Measurements from ENCODE around the gene PLXND1.
A peak's percentile ranks its signal among the peaks of the same experiment; 100 is the strongest.

PLXND1 gene

DNA sequence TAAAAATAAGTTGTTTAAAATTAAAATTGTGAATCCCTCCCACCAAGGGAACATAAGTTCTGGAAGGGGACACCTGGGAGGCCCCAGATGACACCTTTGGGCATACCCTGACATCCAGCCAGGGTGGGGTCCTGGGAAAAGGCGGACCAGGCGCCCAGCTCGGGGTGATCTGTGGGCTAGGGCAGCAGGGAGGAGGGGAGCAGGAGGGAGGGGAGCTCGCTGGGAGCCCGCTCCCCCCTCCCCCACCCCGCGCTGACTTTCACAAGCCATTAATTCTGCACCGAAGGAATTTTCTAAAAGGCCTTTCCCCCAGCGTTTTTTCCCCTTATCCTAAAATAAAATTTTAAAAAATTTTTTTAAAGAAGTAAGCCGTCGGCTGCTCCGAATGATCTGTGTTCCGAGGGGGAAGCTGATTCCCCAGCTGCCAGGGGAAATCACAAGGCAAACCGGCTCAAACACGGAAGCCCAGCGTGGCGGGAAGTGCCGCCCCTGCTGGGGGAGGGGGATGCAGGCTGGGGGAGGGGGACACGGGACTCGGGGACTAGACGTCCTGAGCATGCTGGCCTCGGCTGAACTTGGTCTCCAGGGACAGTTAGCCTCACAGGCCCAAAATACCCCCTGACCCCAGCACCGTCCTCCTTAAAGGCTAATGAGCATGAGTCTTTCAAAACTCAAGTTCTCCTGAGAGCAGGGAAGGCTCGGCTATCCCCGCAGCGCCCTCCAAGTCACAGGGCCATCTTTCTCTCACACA lies 13.9 kb downstream of the PLXND1 start:
- H3K27ac ChIP-seq: peak overlapping the region; percentile 97
- H3K36me3 ChIP-seq (ENCODE audit: insufficient read depth, low read length): no peaks in the 10 kb centered on the region
- H3K9ac ChIP-seq (ENCODE audit: insufficient read length): peak overlapping the region; percentile 78
- peak overlapping the region; percentile 69 for H3K4me3 ChIP-seq
- TF ChIP-seq FOXP2 (optimal IDR thresholded peaks at IDR 0.05; ENCODE audit: control extremely low read depth, extremely low read length, insufficient read depth): no peak
- no peak for TF ChIP-seq EZH2 (IDR thresholded peaks at IDR 0.05)
- H3K9me3 ChIP-seq (ENCODE audit: low read depth, low read length): no peaks in the 10 kb centered on the region
- no peak for DNase-seq (ENCODE audit: low read depth, low spot score)

DNA sequence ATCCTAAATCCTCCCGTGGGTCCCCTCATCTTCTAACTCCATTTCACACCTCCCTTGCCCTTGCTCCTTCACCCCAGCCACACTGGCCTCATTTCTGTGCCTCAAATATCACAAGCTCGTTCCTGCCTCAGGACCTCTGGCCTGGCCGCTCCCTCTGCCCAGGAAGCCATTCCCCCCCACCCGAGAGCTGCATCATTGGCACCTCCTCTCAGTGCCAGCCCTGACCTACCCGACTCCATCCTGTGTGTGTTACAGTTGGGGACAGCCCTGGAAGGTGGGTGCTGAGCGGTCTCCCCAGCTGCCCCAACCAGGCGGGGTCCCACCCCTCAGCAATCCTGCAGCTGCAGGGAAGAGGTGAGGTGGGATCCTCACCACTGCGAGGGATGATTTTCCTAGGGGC lies 14.5 kb downstream of the PLXND1 start:
- no peaks in the 10 kb centered on the region for H3K36me3 ChIP-seq (ENCODE audit: insufficient read depth, low read length)
- peak overlapping the region; percentile 78 for H3K9ac ChIP-seq (ENCODE audit: insufficient read length)
- DNase-seq (ENCODE audit: low read depth, low spot score): no peak
- H3K9me3 ChIP-seq (ENCODE audit: low read depth, low read length): no peaks in the 10 kb centered on the region
- peak overlapping the region; percentile 69 for H3K4me3 ChIP-seq
- no peak for TF ChIP-seq FOXP2 (optimal IDR thresholded peaks at IDR 0.05; ENCODE audit: control extremely low read depth, extremely low read length, insufficient read depth)
- TF ChIP-seq EZH2 (IDR thresholded peaks at IDR 0.05): no peak
- TF ChIP-seq POLR2AphosphoS5 (IDR thresholded peaks at IDR 0.05; ENCODE audit: borderline replicate concordance, low read depth, low read length): no peak
- H3K27ac ChIP-seq: peak overlapping the region; percentile 97

DNA sequence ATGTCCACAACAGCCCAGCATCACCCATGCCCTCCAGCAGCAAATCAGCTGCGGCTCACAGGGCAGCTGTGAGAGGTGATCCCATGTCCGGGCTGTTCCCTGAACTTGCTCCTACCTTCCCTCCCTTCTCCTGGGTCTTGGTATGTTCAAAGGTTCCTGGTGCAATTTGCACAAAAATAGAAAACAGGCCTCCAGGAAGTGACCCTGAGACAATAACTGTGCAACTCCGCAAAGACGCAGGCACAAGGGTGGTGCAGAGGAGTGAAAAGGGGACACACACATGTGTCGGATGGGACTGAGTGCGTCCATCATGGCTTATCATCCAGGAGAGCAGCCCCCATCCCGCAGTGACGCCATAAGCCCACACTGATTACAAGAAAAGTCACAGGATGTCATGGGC lies 16.3 kb downstream of the PLXND1 start:
- TF ChIP-seq POLR2AphosphoS5 (IDR thresholded peaks at IDR 0.05; ENCODE audit: borderline replicate concordance, low read depth, low read length) (no peak), FOXP2 (optimal IDR thresholded peaks at IDR 0.05; ENCODE audit: control extremely low read depth, extremely low read length, insufficient read depth) (no peak), EZH2 (IDR thresholded peaks at IDR 0.05) (no peak)
- Histone ChIP-seq H3K4me3 (no peak overlapping the region), H3K36me3 (ENCODE audit: insufficient read depth, low read length) (peaks cover 4% of the 10 kb centered on the region; the same call in 1 of the 2 replicates), H3K27ac (no peak overlapping the region), H3K9me3 (ENCODE audit: low read depth, low read length) (no peaks in the 10 kb centered on the region), H3K9ac (ENCODE audit: insufficient read length) (no peak overlapping the region)
- DNase-seq (ENCODE audit: low read depth, low spot score): no peak

DNA sequence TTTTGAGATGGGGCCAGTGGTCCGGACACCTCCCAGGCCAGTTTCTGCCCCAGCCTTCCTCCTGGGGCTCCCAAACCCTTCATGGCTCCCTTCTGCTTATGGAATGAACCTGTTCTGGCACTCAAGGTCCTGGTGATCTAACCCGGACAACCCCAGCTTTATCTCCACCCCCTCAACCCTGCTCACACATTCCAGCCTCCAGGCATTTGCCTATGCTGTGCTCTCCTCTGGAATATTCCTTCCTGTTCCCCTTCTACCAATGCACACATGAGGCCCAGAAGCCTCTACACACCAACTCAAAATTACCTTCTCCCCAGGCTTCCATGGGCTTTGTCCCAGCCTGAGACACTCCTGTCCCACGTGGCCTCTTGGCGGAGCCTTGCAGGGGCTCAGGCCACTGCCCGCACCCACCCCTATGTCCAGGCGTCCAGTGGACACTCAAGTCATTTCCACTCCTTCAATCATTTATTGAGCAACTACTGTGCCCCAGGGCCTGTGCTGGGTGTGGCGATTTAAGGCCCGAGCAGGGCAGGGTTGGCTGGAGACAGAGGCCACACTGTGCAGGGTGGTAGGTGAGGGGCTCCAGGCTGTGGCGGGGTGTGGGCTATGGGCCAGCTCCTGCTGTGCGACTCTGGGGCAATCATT lies 18.8 kb downstream of the PLXND1 start:
- peak overlapping the region; percentile 59 for H3K27ac ChIP-seq
- no peak for TF ChIP-seq EZH2 (IDR thresholded peaks at IDR 0.05)
- no peak for TF ChIP-seq POLR2AphosphoS5 (IDR thresholded peaks at IDR 0.05; ENCODE audit: borderline replicate concordance, low read depth, low read length)
- TF ChIP-seq FOXP2 (optimal IDR thresholded peaks at IDR 0.05; ENCODE audit: control extremely low read depth, extremely low read length, insufficient read depth): no peak
- peaks cover 14% of the 10 kb centered on the region; the same call in 1 of the 2 replicates for H3K36me3 ChIP-seq (ENCODE audit: insufficient read depth, low read length)
- no peaks in the 10 kb centered on the region for H3K9me3 ChIP-seq (ENCODE audit: low read depth, low read length)
- no peak overlapping the region for H3K4me3 ChIP-seq
- no peak for DNase-seq (ENCODE audit: low read depth, low spot score)
- no peak overlapping the region for H3K9ac ChIP-seq (ENCODE audit: insufficient read length)

DNA sequence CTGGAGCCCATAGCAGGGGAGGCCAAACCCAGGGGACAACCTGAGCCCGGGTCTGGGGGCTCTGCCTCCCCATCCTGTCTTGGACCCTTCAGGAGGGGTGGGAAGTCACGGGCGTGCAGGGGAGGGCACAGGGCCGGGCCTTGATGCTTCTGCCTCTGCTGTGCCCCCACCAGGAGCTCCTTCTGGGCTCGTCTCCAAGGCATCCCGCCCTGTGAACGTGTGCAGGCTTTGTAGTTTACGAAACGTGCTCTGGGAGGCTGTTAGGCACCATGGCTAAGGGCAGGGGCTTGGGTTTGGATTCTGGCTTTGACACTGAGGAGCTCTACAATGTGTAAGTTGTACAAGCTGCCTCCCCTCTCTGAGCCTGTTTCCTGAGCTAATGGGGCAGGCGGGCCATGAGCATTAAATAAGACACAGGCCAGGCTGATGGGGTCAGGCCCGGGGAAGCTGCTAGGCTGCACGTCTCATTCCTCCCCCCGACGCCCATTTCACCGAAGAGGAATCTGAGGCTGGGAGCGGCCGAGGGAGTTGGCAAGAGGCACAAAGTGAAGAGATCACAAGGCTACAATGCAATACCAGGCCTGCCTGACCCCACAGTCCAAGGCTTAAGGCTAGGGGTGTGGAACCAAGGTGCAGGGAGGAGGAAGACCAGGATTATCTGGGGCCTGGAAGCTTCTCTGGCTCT lies 19.6 kb downstream of the PLXND1 start:
- no peak overlapping the region for H3K9ac ChIP-seq (ENCODE audit: insufficient read length)
- H3K4me3 ChIP-seq: no peak overlapping the region
- peak overlapping the region; percentile 59 for H3K27ac ChIP-seq
- H3K9me3 ChIP-seq (ENCODE audit: low read depth, low read length): no peaks in the 10 kb centered on the region
- peaks cover 14% of the 10 kb centered on the region; the same call in 1 of the 2 replicates for H3K36me3 ChIP-seq (ENCODE audit: insufficient read depth, low read length)
- TF ChIP-seq POLR2AphosphoS5 (IDR thresholded peaks at IDR 0.05; ENCODE audit: borderline replicate concordance, low read depth, low read length) (no peak), FOXP2 (optimal IDR thresholded peaks at IDR 0.05; ENCODE audit: control extremely low read depth, extremely low read length, insufficient read depth) (no peak), EZH2 (IDR thresholded peaks at IDR 0.05) (no peak)
- no peak for DNase-seq (ENCODE audit: low read depth, low spot score)

DNA sequence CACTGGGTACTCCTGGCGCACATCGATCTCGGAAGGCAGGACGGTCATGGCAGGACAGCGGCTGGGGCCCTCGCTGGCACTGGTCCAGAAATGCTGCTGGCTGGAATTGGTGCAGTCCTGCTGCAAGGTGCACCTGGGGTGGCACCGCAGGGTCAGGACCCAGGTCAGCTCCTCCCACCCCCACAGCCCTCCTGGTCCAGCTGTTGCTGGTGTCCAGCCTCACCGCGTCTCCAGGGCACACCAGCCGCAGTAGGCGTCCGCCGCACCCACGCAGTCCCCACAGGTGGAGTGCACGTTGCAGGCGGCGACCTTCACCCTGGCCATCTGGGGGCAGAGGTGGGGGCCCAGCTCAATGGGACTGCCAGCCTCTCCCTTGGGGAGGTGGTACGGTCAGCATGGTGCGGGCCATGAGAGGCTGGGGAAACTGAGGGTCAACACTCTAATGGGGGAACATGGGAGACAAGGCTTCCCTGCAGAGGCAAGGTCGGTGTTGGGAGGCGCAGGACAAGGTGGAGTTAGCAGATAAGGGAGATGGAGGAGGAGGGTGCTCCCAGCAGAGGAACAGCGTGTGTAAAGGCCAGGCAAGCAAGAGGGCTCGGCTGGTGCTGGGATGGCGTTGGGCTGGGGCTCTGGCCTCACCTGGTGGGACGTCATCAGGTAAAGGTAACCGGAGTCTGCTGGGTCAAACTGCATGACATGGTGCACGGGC lies 20.4 kb downstream of the PLXND1 start:
- peaks cover 14% of the 10 kb centered on the region; the same call in 1 of the 2 replicates for H3K36me3 ChIP-seq (ENCODE audit: insufficient read depth, low read length)

DNA sequence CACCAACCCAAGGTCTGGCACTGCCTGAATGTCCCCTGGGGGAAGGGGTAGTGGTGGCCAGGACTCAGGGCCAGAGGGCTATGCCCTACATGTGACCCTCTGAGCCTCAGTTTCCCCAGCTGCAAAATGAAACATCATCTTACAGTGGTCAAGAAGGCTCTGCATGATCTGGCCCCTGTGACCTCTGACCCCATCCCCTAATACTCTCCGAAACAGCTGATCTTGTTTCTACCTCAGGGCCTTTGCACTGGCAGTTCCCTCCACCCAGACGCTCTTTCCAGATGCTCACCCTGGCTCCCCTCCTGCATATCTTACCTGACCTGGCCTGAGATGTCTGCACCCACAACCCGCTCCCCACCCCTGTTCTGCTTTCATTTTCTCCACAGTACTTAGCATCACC lies 21.8 kb downstream of the PLXND1 start:
- no peak for TF ChIP-seq FOXP2 (optimal IDR thresholded peaks at IDR 0.05; ENCODE audit: control extremely low read depth, extremely low read length, insufficient read depth)
- no peak for TF ChIP-seq POLR2AphosphoS5 (IDR thresholded peaks at IDR 0.05; ENCODE audit: borderline replicate concordance, low read depth, low read length)
- no peak for TF ChIP-seq EZH2 (IDR thresholded peaks at IDR 0.05)
- Histone ChIP-seq H3K36me3 (ENCODE audit: insufficient read depth, low read length) (peaks cover 14% of the 10 kb centered on the region; the same call in 1 of the 2 replicates), H3K9me3 (ENCODE audit: low read depth, low read length) (no peaks in the 10 kb centered on the region), H3K4me3 (no peak overlapping the region), H3K27ac (no peak overlapping the region), H3K9ac (ENCODE audit: insufficient read length) (no peak overlapping the region)
- no peak for DNase-seq (ENCODE audit: low read depth, low spot score)

More for the DNA sequence above, 20.4 kb downstream of the PLXND1 start:
- Histone ChIP-seq H3K27ac (no peak overlapping the region), H3K9ac (ENCODE audit: insufficient read length) (no peak overlapping the region), H3K9me3 (ENCODE audit: low read depth, low read length) (no peaks in the 10 kb centered on the region), H3K4me3 (no peak overlapping the region)
- TF ChIP-seq POLR2AphosphoS5 (IDR thresholded peaks at IDR 0.05; ENCODE audit: borderline replicate concordance, low read depth, low read length): no peak
- no peak for TF ChIP-seq FOXP2 (optimal IDR thresholded peaks at IDR 0.05; ENCODE audit: control extremely low read depth, extremely low read length, insufficient read depth)
- TF ChIP-seq EZH2 (IDR thresholded peaks at IDR 0.05): no peak
- DNase-seq (ENCODE audit: low read depth, low spot score): no peak
